Measurements from ENCODE around the gene CBS.
A peak's percentile ranks its signal among the peaks of the same experiment; 100 is the strongest.
"Not testable (repeated sequence)": the region's sequence is repeated elsewhere in the genome, so short reads cannot be mapped to it uniquely, and the experiment has no call there.

CBS gene

GRCh38 chr21:43066690-43067089 lies 8.9 kb downstream of the CBS start:
- not testable (repeated sequence) for DNase-seq

- not testable (repeated sequence) for DNase-seq
Measured at GRCh38 chr21:43065991-43066390, 9.6 kb downstream of the CBS start.

GRCh38 chr21:43064265-43064917 lies 11.2 kb downstream of the CBS start:
- not testable (repeated sequence) for DNase-seq

GRCh38 chr21:43062955-43063664 lies 12.5 kb downstream of the CBS start:
- not testable (repeated sequence) for DNase-seq

GRCh38 chr21:43053112-43053511 lies 22.5 kb downstream of the CBS start:
- DNase-seq, result not testable (repeated sequence)

GRCh38 chr21:43045876-43046821 lies 29.5 kb downstream of the CBS start:
- peak in 1 of 2 donors; percentile 9 for DNase-seq

- DNase-seq, result not testable (repeated sequence)
Measured at GRCh38 chr21:43045165-43045875, 30.3 kb downstream of the CBS start.

GRCh38 chr21:43044547-43044946 lies 31.1 kb downstream of the CBS start:
- DNase-seq, result not testable (repeated sequence)

GRCh38 chr21:43043291-43043690 lies 32.3 kb downstream of the CBS start:
- DNase-seq, result not testable (repeated sequence)

- not testable (repeated sequence) for DNase-seq
Measured at GRCh38 chr21:43042169-43042568, 33.5 kb downstream of the CBS start.

- not testable (repeated sequence) for DNase-seq
Measured at GRCh38 chr21:43038659-43039044, 37.0 kb downstream of the CBS start.

- not testable (repeated sequence) for DNase-seq
Measured at GRCh38 chr21:43037918-43038658, 37.5 kb downstream of the CBS start.

- not testable (repeated sequence) for DNase-seq
Measured at GRCh38 chr21:43036889-43037288, 38.7 kb downstream of the CBS start.

- DNase-seq, result no peak
Measured at GRCh38 chr21:43034826-43035225, 40.8 kb downstream of the CBS start.

- DNase-seq, result no peak
Measured at GRCh38 chr21:43034101-43034500, 41.5 kb downstream of the CBS start.

GRCh38 chr21:43031121-43031619 lies 44.5 kb downstream of the CBS start:
- DNase-seq, result no peak

GRCh38 chr21:43029785-43030184 lies 45.9 kb downstream of the CBS start:
- no peak for DNase-seq

GRCh38 chr21:43027846-43028731 lies 47.5 kb downstream of the CBS start:
- no peak for DNase-seq

- no peak for DNase-seq
Measured at GRCh38 chr21:43025636-43026180, 49.9 kb downstream of the CBS start.

- no peak for DNase-seq
Measured at GRCh38 chr21:43024439-43025136, 51.0 kb downstream of the CBS start.
